ENCODE data around the gene ARHGEF1.

ARHGEF1 gene

GRCh38 chr19:41921577-41922576 is 38.9 kb downstream of the ARHGEF1 start:
- Mint-ChIP-seq H3K4me1 (peaks cover 15% of the 10 kb centered on the region), H3K36me3 (ENCODE audit: low read depth) (no peaks in the 10 kb centered on the region), H3K27me3 (peaks cover 12% of the 10 kb centered on the region), H3K9me3 (no peaks in the 10 kb centered on the region), H3K4me3 (no peak overlapping the region), H3K27ac (no peak overlapping the region)
- no peak for DNase-seq
- ATAC-seq, result peak; percentile 21

DNA sequence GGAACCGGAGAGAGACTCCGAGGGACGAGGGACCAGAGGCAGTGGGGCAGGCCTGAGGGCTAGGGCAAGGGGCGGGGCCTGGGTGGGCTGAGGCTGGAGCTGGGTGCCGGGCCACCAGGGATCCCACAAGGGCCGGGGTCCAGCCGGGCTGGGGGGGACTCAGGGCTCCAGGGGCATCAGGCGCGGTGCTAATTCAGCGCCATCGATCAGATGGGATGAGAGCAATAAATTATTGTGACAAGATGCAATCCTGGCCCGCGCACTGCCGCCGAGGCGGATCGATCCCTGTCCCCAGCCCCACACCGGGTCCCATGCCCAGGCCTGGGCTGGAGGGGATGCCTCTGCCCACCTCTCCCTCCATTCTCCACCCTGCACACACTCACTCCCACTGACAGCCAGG is 39.6 kb downstream of the ARHGEF1 start:
- peaks cover 12% of the 10 kb centered on the region for H3K27me3 Mint-ChIP-seq
- peaks cover 15% of the 10 kb centered on the region for H3K4me1 Mint-ChIP-seq
- H3K9me3 Mint-ChIP-seq, result no peaks in the 10 kb centered on the region
- no peaks in the 10 kb centered on the region for H3K36me3 Mint-ChIP-seq (ENCODE audit: low read depth)
- ATAC-seq (no peak), DNase-seq (no peak)
- H3K4me3 Mint-ChIP-seq, result no peak overlapping the region
- no peak overlapping the region for H3K27ac Mint-ChIP-seq

GRCh38 chr19:41923045-41923788 is 40.2 kb downstream of the ARHGEF1 start:
- H3K4me1 Mint-ChIP-seq, result peaks cover 15% of the 10 kb centered on the region
- H3K4me3 Mint-ChIP-seq, result no peak overlapping the region
- ATAC-seq (no peak), DNase-seq (no peak)
- H3K27me3 Mint-ChIP-seq, result peaks cover 12% of the 10 kb centered on the region
- no peaks in the 10 kb centered on the region for H3K9me3 Mint-ChIP-seq
- H3K27ac Mint-ChIP-seq, result peak overlapping the region; percentile 32
- H3K36me3 Mint-ChIP-seq (ENCODE audit: low read depth), result no peaks in the 10 kb centered on the region

DNA sequence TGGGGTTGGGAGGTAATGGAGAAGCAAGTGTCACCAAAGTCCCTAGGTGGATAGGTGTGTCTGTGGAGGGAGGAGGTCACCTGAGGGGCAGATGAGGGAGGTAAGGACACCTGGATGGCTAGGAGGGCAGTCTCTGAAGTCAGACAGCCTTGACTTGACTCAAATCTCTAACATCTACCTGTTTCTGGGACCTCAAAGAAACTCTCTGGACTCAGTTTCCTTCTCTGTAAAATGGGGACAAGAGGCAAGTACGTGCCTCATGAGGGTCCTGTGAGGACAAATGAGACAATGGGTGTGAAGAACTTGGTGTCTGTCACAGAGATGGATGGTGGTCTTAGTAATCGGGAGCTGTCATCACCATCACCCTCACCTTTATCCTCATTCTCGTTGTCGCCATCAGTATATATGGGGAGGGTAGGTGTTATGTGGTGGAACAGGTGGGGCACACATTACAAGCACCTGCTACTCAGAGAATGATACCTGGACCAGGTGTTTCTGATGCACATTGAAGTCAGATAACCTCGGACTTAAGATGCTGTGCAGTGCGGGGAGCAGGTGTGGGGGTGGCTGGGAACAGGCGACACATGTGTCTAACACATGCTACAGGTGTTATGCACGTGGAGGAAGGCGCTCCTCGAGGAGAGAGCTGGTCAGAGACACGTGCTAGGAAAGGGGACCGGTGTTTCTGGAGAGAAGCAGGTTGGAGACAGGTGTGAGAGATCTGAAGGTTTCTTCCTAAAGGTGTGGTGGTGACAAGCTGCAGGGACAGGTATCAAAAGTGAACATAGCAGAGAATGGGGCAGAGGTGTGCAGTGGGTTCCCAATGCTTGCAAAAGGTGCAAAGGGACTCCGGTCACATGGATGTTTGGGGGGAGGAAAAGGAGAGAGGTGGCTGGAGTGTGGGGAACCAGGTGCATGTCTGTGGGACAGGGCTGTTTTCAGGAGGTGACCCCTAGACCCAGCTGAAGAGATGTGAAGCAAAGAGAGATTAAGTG is 41.5 kb downstream of the ARHGEF1 start:
- Mint-ChIP-seq H3K36me3 (ENCODE audit: low read depth) (no peaks in the 10 kb centered on the region), H3K4me3 (no peak overlapping the region), H3K4me1 (peaks cover 23% of the 10 kb centered on the region), H3K27me3 (peaks cover 12% of the 10 kb centered on the region), H3K9me3 (no peaks in the 10 kb centered on the region), H3K27ac (no peak overlapping the region)
- DNase-seq (no peak), ATAC-seq (no peak)

GRCh38 chr19:41925208-41926003 is 42.4 kb downstream of the ARHGEF1 start:
- DNase-seq, result no peak
- no peak overlapping the region for H3K4me3 Mint-ChIP-seq
- no peak overlapping the region for H3K27ac Mint-ChIP-seq
- peaks cover 30% of the 10 kb centered on the region for H3K4me1 Mint-ChIP-seq
- no peak for ATAC-seq
- H3K36me3 Mint-ChIP-seq (ENCODE audit: low read depth), result no peaks in the 10 kb centered on the region
- no peaks in the 10 kb centered on the region for H3K9me3 Mint-ChIP-seq
- peaks cover 16% of the 10 kb centered on the region for H3K27me3 Mint-ChIP-seq

GRCh38 chr19:41926028-41926762 is 43.2 kb downstream of the ARHGEF1 start:
- no peak for ATAC-seq
- Mint-ChIP-seq H3K27ac (no peak overlapping the region), H3K4me1 (peaks cover 34% of the 10 kb centered on the region), H3K9me3 (no peaks in the 10 kb centered on the region), H3K27me3 (peaks cover 18% of the 10 kb centered on the region), H3K4me3 (no peak overlapping the region), H3K36me3 (ENCODE audit: low read depth) (no peaks in the 10 kb centered on the region)
- no peak for DNase-seq

- no peaks in the 10 kb centered on the region for H3K36me3 Mint-ChIP-seq (ENCODE audit: low read depth)
- peaks cover 15% of the 10 kb centered on the region for H3K27me3 Mint-ChIP-seq
- no peak for DNase-seq
- no peaks in the 10 kb centered on the region for H3K9me3 Mint-ChIP-seq
- peaks cover 32% of the 10 kb centered on the region for H3K4me1 Mint-ChIP-seq
- no peak for ATAC-seq
- no peak overlapping the region for H3K4me3 Mint-ChIP-seq
- H3K27ac Mint-ChIP-seq, result no peak overlapping the region
Measured at GRCh38 chr19:41926763-41927496, 43.9 kb downstream of the ARHGEF1 start.

- no peak for ATAC-seq
- H3K9me3 Mint-ChIP-seq, result no peaks in the 10 kb centered on the region
- peaks cover 10% of the 10 kb centered on the region for H3K27me3 Mint-ChIP-seq
- DNase-seq, result no peak
- peak overlapping the region; percentile 78 for H3K4me3 Mint-ChIP-seq
- H3K36me3 Mint-ChIP-seq (ENCODE audit: low read depth), result no peaks in the 10 kb centered on the region
- H3K27ac Mint-ChIP-seq, result no peak overlapping the region
- peaks cover 28% of the 10 kb centered on the region for H3K4me1 Mint-ChIP-seq
Measured at GRCh38 chr19:41927497-41928192, 44.7 kb downstream of the ARHGEF1 start.

GRCh38 chr19:41928221-41928683 is 45.3 kb downstream of the ARHGEF1 start, which contains the start of gene ERFL:
Gene ERFL, minus strand, starts transcription at chr19:41928449. Its CDS starts 15,530 bp downstream, at chr19:41912919.
- Mint-ChIP-seq H3K9me3 (no peaks in the 10 kb centered on the region), H3K4me1 (peaks cover 26% of the 10 kb centered on the region), H3K27me3 (peaks cover 9% of the 10 kb centered on the region), H3K36me3 (ENCODE audit: low read depth) (no peaks in the 10 kb centered on the region), H3K27ac (peak within 1 kb of the TSS; percentile 68), H3K4me3 (peak within 1 kb of the TSS; percentile 80)
- ATAC-seq (peak; percentile 51), DNase-seq (no peak)

GRCh38 chr19:41928754-41929535 is 46.0 kb downstream of the ARHGEF1 start:
- Mint-ChIP-seq H3K4me3 (peak overlapping the region; percentile 80), H3K27me3 (peaks cover 9% of the 10 kb centered on the region), H3K9me3 (no peaks in the 10 kb centered on the region), H3K27ac (peak overlapping the region; percentile 68), H3K4me1 (peaks cover 30% of the 10 kb centered on the region), H3K36me3 (ENCODE audit: low read depth) (no peaks in the 10 kb centered on the region)
- DNase-seq (no peak), ATAC-seq (peak; percentile 41)

- no peaks in the 10 kb centered on the region for H3K9me3 Mint-ChIP-seq
- no peak overlapping the region for H3K27ac Mint-ChIP-seq
- H3K36me3 Mint-ChIP-seq (ENCODE audit: low read depth), result no peaks in the 10 kb centered on the region
- peaks cover 35% of the 10 kb centered on the region for H3K4me1 Mint-ChIP-seq
- ATAC-seq (no peak), DNase-seq (no peak)
- H3K4me3 Mint-ChIP-seq, result peak overlapping the region; percentile 80
- H3K27me3 Mint-ChIP-seq, result peaks cover 9% of the 10 kb centered on the region
Measured at GRCh38 chr19:41929536-41930071, 46.6 kb downstream of the ARHGEF1 start.

Data from activated naive CD8-positive, alpha-beta T cell treated with anti-CD3 and anti-CD28 coated beads, Interleukin-2, amount 50 U/mL, for 24 hours (primary cell).